ENCODE results near the gene TBC1D7.

- TF ChIP-seq, protein P1, sequence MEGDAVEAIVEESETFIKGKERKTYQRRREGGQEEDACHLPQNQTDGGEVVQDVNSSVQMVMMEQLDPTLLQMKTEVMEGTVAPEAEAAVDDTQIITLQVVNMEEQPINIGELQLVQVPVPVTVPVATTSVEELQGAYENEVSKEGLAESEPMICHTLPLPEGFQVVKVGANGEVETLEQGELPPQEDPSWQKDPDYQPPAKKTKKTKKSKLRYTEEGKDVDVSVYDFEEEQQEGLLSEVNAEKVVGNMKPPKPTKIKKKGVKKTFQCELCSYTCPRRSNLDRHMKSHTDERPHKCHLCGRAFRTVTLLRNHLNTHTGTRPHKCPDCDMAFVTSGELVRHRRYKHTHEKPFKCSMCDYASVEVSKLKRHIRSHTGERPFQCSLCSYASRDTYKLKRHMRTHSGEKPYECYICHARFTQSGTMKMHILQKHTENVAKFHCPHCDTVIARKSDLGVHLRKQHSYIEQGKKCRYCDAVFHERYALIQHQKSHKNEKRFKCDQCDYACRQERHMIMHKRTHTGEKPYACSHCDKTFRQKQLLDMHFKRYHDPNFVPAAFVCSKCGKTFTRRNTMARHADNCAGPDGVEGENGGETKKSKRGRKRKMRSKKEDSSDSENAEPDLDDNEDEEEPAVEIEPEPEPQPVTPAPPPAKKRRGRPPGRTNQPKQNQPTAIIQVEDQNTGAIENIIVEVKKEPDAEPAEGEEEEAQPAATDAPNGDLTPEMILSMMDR (IDR thresholded peaks at IDR 0.05) = no peak
- no peak for TF ChIP-seq POLR2AphosphoS5 (IDR thresholded peaks at IDR 0.05)
- TF ChIP-seq EP300 (IDR thresholded peaks at IDR 0.05) = no peak
Observed at GRCh38 chr6:13273931-13274706, 54.2 kb downstream of the TBC1D7 start.
